IPS-20b (cell line): Measurements from ENCODE around the gene USP12.

Experiments used
- H3K27ac ChIP-seq: one replicate; pipeline ENCODE4 v1.5.1; 2013; ENCODE audit warnings: low read length
- H3K27me3 ChIP-seq: 2 replicates; pipeline ENCODE4 v1.6.1; 2013; ENCODE audit warnings: mild to moderate bottlenecking, low read length, inconsistent platforms; ENCODE audit not compliant: insufficient read depth
- H3K36me3 ChIP-seq: 2 replicates; pipeline ENCODE4 v1.6.1; 2013; ENCODE audit warnings: low read depth, mild to moderate bottlenecking, inconsistent platforms, low read length, moderate library complexity; ENCODE audit not compliant: insufficient read depth
- H3K4me1 ChIP-seq: 2 replicates; pipeline ENCODE4 v1.6.1; 2013; ENCODE audit warnings: mild to moderate bottlenecking, control low read depth, inconsistent platforms, low read length, moderate library complexity; ENCODE audit not compliant: insufficient read depth
- H3K4me3 ChIP-seq: 2 replicates; pipeline ENCODE4 v1.5.1; 2013; ENCODE audit warnings: mild to moderate bottlenecking, low read length, inconsistent platforms
- H3K9ac ChIP-seq: 2 replicates; pipeline ENCODE4 v1.6.1; 2013; ENCODE audit warnings: low read depth, mild to moderate bottlenecking, inconsistent platforms, low read length, moderate library complexity
- H3K9me3 ChIP-seq: 2 replicates; pipeline ENCODE4 v1.6.1; 2013; ENCODE audit warnings: mild to moderate bottlenecking, low read depth, low read length, inconsistent platforms; ENCODE audit not compliant: insufficient read depth

Gene USP12

DNA sequence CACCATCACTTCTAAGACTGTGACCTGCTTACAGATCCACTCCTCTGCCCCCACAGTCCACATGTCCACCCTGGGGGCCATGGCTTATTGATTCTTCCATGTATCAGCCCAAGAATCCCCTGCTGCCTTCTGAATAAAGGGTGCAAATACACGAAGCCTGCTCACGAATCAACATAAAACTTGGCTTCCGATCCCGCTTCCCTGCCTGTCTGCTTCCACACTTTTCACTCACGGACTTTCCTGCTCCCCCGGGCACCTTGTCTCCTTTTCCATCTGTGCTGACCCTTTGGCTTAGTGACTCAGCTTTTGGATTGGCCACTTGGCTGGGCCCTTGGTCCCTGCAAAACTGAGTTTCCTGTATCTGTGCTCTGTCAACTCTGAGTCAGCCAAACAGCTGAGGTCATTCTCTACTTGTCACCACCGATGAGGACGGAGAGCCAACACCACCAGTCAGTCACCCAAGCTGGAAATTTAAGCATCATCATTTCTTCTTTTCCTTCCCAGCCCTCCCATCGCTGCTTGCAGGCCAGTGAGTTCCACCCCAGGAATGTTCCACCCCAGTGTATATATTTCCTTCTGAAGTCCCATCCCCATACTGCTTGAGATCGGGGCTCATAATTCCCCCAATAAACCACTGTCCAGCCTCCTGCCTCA, 11.4 kb upstream of the USP12 start:
- no peaks in the 10 kb centered on the region for H3K27me3 ChIP-seq
- H3K36me3 ChIP-seq: no peaks in the 10 kb centered on the region
- H3K4me3 ChIP-seq: no peak overlapping the region
- no peaks in the 10 kb centered on the region for H3K9me3 ChIP-seq
- H3K27ac ChIP-seq: no peak overlapping the region
- H3K4me1 ChIP-seq: peaks cover 5% of the 10 kb centered on the region; the same call in 1 of the 2 replicates
- no peak overlapping the region for H3K9ac ChIP-seq

DNA sequence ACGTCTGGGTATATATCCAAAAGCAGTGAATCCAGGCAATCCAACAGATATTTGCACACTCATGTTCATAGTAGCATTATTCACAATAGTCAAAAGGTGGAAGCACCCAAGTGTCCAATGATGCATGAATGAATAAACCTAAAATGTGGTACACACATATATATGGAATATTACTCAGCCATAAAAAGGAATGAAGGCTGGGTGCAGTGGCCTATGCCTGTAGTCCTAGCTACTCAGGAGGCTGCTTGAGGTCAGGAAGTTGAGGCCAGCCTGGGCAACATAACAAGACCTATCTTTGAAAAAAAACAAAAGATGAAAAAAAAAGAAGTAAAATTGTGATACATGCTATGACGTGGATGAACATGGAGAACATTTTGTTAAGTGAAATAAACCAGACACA, 10.4 kb upstream of the USP12 start:
- Histone ChIP-seq H3K9me3 (no peaks in the 10 kb centered on the region), H3K27me3 (no peaks in the 10 kb centered on the region), H3K4me1 (peaks cover 8% of the 10 kb centered on the region; the same call in 1 of the 2 replicates), H3K4me3 (no peak overlapping the region), H3K36me3 (no peaks in the 10 kb centered on the region), H3K9ac (no peak overlapping the region), H3K27ac (no peak overlapping the region)

DNA sequence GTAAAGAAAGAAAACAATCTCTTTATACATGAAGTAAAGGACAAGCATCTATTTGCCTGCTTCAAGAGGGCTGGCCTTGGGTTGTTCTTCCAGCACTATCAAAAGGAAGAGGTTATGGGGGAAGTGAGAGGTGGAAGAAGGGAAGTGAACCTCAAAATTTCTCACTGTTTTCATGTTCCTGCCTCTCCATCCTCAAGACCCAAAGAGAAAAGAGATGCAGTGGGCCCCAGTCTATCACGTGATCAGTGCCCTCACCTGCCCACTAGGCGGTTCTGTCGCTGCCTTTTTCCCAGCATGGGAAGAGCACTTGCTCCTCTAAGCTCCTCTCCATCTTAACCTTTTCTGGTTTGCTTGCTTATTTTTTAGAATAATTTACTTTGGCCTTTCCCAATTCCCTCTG, 6.2 kb upstream of the USP12 start:
- no peaks in the 10 kb centered on the region for H3K9me3 ChIP-seq
- no peaks in the 10 kb centered on the region for H3K27me3 ChIP-seq
- H3K9ac ChIP-seq: no peak overlapping the region
- no peaks in the 10 kb centered on the region for H3K36me3 ChIP-seq
- 0 out of 2 replicates have a peak overlapping the region, but pooled peaks have one; percentile 3 for H3K4me3 ChIP-seq
- H3K4me1 ChIP-seq: peaks cover 8% of the 10 kb centered on the region; the same call in 1 of the 2 replicates
- no peak overlapping the region for H3K27ac ChIP-seq

DNA sequence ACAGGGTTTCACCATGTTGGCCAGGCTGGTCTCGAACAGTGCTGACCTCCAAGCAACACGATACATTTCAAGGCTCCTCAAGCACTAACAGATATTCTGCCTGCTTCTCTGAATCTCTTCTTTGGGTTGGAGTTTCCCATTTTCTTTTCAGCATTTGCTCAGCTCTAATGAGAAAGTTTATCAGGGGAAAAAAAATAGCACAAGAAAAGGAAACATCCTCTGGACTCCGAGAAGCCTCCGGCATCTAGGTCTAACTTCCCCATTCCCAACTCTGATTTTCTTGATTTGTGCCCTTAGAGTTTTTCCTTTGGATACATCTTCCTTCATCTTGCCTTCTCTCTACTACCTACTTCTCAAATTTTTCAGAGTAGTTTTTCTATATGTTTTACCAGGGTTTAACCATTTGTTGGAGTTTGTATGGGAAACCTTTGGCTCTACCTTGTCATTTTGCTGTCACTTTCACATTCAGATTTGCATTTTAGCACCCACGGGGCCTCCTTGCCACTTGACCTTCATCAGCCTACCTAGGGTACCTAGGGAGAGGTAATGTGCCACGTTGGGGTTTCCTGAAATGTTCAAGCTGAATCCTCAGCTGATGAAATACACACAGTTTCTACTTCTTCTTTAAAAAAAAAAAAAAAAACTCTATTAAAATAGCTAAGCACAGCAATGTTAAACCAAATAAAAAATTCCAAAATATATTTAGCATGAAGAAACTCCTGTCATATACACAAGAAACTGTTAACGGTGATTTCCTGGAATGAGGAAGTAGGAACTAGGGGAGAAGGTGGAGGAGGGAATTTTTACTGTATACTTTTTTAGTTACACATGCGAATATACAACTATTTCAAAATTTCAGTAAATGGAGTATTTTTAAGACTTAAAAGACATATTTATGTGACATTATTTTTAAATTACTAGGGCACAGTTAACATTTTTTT, 5.1 kb upstream of the USP12 start:
- Histone ChIP-seq H3K36me3 (no peaks in the 10 kb centered on the region), H3K27ac (no peak overlapping the region), H3K4me3 (no peak overlapping the region), H3K27me3 (no peaks in the 10 kb centered on the region), H3K9ac (no peak overlapping the region), H3K4me1 (peaks cover 12% of the 10 kb centered on the region; the same call in 1 of the 2 replicates), H3K9me3 (no peaks in the 10 kb centered on the region)

DNA sequence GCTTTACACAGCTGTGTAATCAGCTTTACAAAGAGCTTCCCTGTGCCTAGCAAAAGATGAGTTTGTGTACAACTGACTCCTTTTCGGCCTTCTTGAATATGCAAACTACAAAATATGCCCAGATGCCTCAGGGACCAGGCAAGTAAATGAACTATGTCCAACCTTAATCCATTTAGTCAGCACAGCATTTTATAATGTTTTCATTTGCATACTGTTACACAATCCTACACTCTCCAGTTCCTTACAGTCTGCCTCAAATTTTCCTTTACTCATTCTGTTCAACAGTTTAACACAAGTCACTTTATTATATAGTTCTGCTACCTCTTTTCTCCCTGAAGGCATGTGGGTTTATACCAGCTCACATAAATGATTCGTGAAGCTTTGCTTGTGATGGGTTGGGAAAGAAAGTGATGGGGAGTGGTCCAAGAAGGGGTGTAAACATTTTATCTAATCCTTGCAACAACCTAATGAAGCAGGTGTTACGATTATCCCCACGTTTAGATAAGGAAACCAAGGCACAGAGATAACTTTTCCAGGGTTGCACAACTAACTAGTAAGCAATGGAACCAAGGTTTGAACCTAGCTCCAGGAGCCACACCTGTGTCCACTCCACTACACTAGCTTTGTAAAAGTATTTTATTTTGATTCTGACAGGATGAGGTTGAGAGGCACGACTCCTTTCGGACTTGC, 3.3 kb upstream of the USP12 start:
- no peaks in the 10 kb centered on the region for H3K9me3 ChIP-seq
- no peak overlapping the region for H3K27ac ChIP-seq
- no peak overlapping the region for H3K9ac ChIP-seq
- no peak overlapping the region for H3K4me3 ChIP-seq
- no peaks in the 10 kb centered on the region for H3K27me3 ChIP-seq
- peaks cover 17% of the 10 kb centered on the region; the same call in 1 of the 2 replicates for H3K4me1 ChIP-seq
- no peaks in the 10 kb centered on the region for H3K36me3 ChIP-seq

DNA sequence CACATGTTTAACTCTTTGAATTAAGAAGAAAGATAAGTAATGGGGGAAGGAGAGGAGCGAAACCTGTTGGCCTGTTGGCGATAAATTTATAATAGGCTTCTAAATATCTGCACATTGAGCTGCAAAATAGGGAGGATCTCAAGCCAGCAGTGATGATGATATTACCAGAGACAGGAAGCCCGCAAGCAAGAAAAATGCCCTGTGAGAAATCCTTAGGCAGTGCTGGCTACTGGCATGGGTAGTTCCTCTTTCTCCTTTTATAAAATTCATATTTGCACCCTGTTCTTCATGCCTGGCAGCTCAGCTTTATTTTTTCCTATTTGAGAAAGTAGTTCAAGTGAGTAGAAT, 858 bp upstream of the USP12 start:
- no peaks in the 10 kb centered on the region for H3K27me3 ChIP-seq
- peak overlapping the region; percentile 94 for H3K4me3 ChIP-seq
- H3K9ac ChIP-seq: peak overlapping the region; percentile 80; the same call in 1 of the 2 replicates
- H3K36me3 ChIP-seq: no peaks in the 10 kb centered on the region
- no peaks in the 10 kb centered on the region for H3K9me3 ChIP-seq
- peaks cover 25% of the 10 kb centered on the region for H3K4me1 ChIP-seq
- H3K27ac ChIP-seq: no peak overlapping the region

DNA sequence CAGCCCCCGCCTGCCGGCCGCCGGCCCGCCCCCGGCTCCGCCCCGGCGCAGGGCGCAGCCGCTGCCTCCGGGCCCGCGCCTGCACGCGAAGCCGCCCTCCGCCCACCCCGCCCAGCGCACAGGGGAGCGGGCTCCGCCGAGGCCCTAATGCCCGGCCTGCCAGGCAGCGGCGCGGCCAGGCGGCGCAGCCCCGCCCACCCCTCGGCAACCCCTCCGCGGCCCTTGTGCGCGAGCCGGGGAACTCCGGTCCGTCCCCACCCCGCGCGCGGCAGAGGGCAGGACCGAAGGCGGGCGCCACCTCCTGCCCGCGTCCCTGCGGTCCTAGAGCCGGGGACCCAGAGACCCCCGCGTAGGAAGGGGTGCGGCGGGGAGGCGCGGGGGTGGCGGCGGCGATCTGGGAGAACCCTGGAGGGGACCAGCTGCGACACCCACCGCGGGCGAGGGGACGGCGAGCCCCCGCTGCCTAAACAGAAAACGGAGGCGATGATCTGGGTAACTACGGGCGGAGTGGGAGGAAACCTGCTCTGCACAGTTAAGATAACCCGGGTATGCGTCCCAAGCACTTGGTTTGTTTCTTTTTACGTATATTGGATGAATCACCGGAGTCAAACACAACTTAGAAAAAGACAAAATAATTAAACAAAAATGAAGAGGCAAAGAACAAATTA, 350 bp upstream of the USP12 start:
- H3K4me3 ChIP-seq: peak overlapping the region; percentile 94
- no peaks in the 10 kb centered on the region for H3K9me3 ChIP-seq
- H3K36me3 ChIP-seq: no peaks in the 10 kb centered on the region
- peaks cover 25% of the 10 kb centered on the region for H3K4me1 ChIP-seq
- no peak overlapping the region for H3K27ac ChIP-seq
- H3K27me3 ChIP-seq: no peaks in the 10 kb centered on the region
- peak overlapping the region; percentile 80; the same call in 1 of the 2 replicates for H3K9ac ChIP-seq

DNA sequence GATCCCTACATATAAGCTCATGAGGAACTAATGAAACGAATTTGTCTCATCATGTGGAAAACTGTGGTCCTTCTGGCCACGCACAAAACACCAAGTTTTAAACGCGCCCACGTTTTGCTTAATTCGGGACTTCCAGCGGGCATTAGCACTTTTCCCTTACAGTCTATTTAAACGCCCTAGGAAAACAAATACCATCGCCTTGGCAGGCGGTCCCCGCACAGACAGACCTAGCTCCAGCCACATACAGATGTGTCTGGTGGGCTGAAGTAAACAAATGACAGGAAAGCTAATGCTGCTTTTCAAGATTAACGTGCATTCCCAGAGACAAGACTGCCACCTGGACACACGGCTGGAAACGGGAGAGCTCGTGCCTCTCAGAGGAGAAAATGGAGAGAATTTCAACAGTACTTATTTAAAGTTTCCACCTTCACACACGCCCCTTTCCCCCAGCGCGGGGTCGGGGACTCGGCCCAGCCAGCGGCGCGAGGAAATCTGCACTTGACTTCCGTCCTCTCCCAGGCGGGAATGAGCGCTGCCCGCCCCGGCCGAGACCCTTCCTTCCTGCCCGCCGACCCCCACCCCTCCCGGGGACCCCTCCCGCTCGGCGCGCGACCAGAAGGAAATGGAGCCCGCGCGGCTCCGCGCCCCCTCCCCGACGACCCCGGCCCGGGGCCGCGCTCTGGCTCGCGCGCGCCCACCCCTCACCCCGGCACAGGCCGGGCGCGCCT, 931 bp downstream of the USP12 start:
- H3K27me3 ChIP-seq: no peaks in the 10 kb centered on the region
- H3K9me3 ChIP-seq: no peaks in the 10 kb centered on the region
- peak overlapping the region; percentile 96 for H3K4me3 ChIP-seq
- H3K36me3 ChIP-seq: no peaks in the 10 kb centered on the region
- H3K4me1 ChIP-seq: peaks cover 34% of the 10 kb centered on the region
- no peak overlapping the region for H3K27ac ChIP-seq
- peak overlapping the region; percentile 80 for H3K9ac ChIP-seq

DNA sequence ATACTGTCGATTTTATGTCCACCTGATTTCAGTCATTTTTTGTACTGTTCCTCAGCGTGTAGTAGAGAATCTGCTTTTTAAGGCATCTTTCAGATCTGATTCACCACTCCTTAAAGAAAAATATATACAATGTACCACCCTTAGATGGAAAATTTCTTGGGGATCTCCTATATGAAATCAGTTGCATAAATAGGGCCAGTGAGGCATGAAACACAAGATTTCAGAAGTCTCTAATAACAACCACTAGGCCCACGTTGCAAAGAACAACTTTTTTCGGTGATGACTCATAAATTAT, 1.4 kb downstream of the USP12 start:
- H3K4me1 ChIP-seq: peaks cover 34% of the 10 kb centered on the region

DNA sequence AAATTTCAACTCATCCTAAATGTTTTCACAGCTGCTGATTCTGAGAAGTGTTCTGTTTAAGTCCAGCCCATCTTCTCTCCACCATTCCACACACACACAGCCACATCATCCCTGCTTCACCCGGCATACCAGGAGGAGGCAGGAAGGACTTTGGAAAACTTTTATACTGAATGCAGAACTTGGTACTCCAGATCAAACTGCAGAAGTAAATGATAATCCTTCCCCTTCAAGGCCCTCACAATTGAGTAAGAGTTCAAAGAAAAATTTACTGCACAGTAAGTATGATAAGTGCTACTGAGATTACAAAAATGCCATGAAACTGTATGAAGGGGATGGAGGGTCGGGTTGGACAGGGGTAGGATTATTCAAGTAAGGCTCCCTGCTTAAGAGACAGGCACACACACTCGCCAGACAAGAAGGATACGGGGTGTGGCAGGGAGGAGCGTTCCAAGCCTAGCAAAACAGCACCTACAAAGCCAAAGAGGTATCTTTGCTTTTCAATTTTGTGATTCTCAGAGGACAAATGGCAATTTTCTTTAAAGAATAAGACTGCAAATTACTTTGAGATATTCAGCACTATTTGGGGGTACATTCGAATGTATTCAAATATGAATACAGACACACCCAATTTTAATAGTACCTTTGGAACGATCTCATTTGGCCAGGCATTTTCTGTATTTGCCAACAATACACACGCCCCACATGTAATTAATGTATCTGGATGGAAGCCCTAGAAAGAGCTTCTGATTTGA, 2.5 kb downstream of the USP12 start:
- Histone ChIP-seq H3K27me3 (no peaks in the 10 kb centered on the region), H3K4me1 (peaks cover 34% of the 10 kb centered on the region), H3K27ac (no peak overlapping the region), H3K36me3 (no peaks in the 10 kb centered on the region), H3K9ac (peak overlapping the region; percentile 10; the same call in 1 of the 2 replicates), H3K9me3 (no peaks in the 10 kb centered on the region), H3K4me3 (peak overlapping the region; percentile 96)

More for the DNA sequence above, 1.4 kb downstream of the USP12 start:
- no peak overlapping the region for H3K27ac ChIP-seq
- peak overlapping the region; percentile 96 for H3K4me3 ChIP-seq
- no peaks in the 10 kb centered on the region for H3K36me3 ChIP-seq
- H3K27me3 ChIP-seq: no peaks in the 10 kb centered on the region
- peak overlapping the region; percentile 80 for H3K9ac ChIP-seq
- H3K9me3 ChIP-seq: no peaks in the 10 kb centered on the region
